IMR-90 (cell line): ENCODE data around the gene HES7. TPM values are rescaled to one million over a fixed set of nuclear protein-coding genes. Genes with fewer than 3 reads are reported as not detected.

ENCODE experiments used
- ATAC-seq: fragments of 200-7000 bp; cut with Tn5 transposase; 2 replicates; pipeline ENCODE4 v1.9.1; 2020; ENCODE audit warnings: low read depth, mild to moderate bottlenecking, moderate library complexity
- BruUV-seq: library from RNA; stranded (reverse); fragments of 400-500 nt; replicated peaks from 2 replicates; lab custom pipeline; 2021; lab: Mats Ljungman, UMichigan
- CTCF ChIA-PET: fragments of 300-600 bp; formaldehyde crosslinking; extraction: SDS; loops from one replicate; lab custom pipeline; 2021; ENCODE audit warnings: antibody characterized with exemption; lab: Yijun Ruan, JAX
- POLR2A ChIA-PET: fragments of 300-600 bp; sonication (Branson Sonifier 250); formaldehyde crosslinking; loops from one replicate; lab custom pipeline; 2022; ENCODE audit warnings: antibody characterized with exemption; ENCODE audit not compliant: unreplicated experiment; lab: Charles Lee
- DNase-seq: peaks from one replicate; pipeline ENCODE4 v3.0.0; 2013
- H2AFZ ChIP-seq: replicated peaks from 2 replicates; pipeline ENCODE3; 2013; ENCODE audit warnings: low read length, mild to moderate bottlenecking; ENCODE audit not compliant: poor library complexity
- H2AK5ac ChIP-seq: 2 replicates; pipeline ENCODE4 v1.6.1; 2013; ENCODE audit warnings: low read depth, low read length, inconsistent platforms
- H2AK9ac ChIP-seq: replicated peaks from 2 replicates; pipeline ENCODE3; 2013; ENCODE audit warnings: mild to moderate bottlenecking, low read depth, low read length, moderate library complexity; ENCODE audit not compliant: poor library complexity
- H2BK120ac ChIP-seq: 2 replicates; pipeline ENCODE4 v1.6.1; 2013; ENCODE audit warnings: low read depth, low read length, inconsistent platforms
- H2BK15ac ChIP-seq: 3 replicates; pipeline ENCODE4 v1.6.1; 2013; ENCODE audit warnings: low read depth, low read length, inconsistent platforms
- H2BK20ac ChIP-seq: 2 replicates; pipeline ENCODE4 v1.6.1; 2013; ENCODE audit warnings: low read depth, mild to moderate bottlenecking, inconsistent platforms, low read length, moderate library complexity
- H2BK5ac ChIP-seq: 2 replicates; pipeline ENCODE4 v1.6.1; 2013; ENCODE audit warnings: mild to moderate bottlenecking, low read depth, low read length, inconsistent platforms; ENCODE audit not compliant: poor library complexity, severe bottlenecking
- H3K14ac ChIP-seq: replicated peaks from 2 replicates; pipeline ENCODE4 v1.6.1; 2013; ENCODE audit warnings: low read depth, low read length, inconsistent platforms
- H3K18ac ChIP-seq: 2 replicates; pipeline ENCODE4 v1.6.1; 2013; ENCODE audit warnings: low read depth, low read length, control low read depth
- H3K23ac ChIP-seq: 2 replicates; pipeline ENCODE4 v1.6.1; 2013; ENCODE audit warnings: low read depth, low read length, inconsistent platforms
- H3K27ac ChIP-seq: 2 replicates; pipeline ENCODE4 v1.5.1; 2013; ENCODE audit warnings: mild to moderate bottlenecking, control low read depth, low read length; ENCODE audit not compliant: insufficient read depth
- H3K27me3 ChIP-seq: 2 replicates; pipeline ENCODE4 v1.6.1; 2013; ENCODE audit warnings: low read length; ENCODE audit not compliant: control insufficient read depth, insufficient read depth
- H3K36me3 ChIP-seq: 2 replicates; pipeline ENCODE4 v1.6.1; 2013; ENCODE audit warnings: low read length, mixed read lengths; ENCODE audit not compliant: control insufficient read depth, insufficient read depth
- H3K4ac ChIP-seq: 2 replicates; pipeline ENCODE4 v1.6.1; 2013; ENCODE audit warnings: low read depth, low read length, inconsistent platforms
- H3K4me1 ChIP-seq: 2 replicates; pipeline ENCODE4 v1.6.1; 2013; ENCODE audit warnings: low read length, mixed read lengths; ENCODE audit not compliant: control insufficient read depth, insufficient read depth
- H3K4me2 ChIP-seq: 2 replicates; pipeline ENCODE4 v1.6.1; 2013; ENCODE audit warnings: low read depth, mild to moderate bottlenecking, control low read depth, low read length, moderate library complexity
- H3K4me3 ChIP-seq: 2 replicates; pipeline ENCODE4 v1.5.1; 2013; ENCODE audit warnings: low read depth, mild to moderate bottlenecking, control low read depth, low read length, moderate library complexity; ENCODE audit not compliant: insufficient read depth
- H3K56ac ChIP-seq: 2 replicates; pipeline ENCODE4 v1.6.1; 2013; ENCODE audit warnings: low read length, inconsistent platforms; ENCODE audit not compliant: insufficient read depth; ENCODE audit errors: extremely low read depth
- H3K79me1 ChIP-seq, 2 experiments: 2 replicates each; pipeline ENCODE4 v1.6.1; 2013; ENCODE audit warnings: low read length in 2 of 2, inconsistent platforms in 1 of 2, low read depth in 1 of 2
- H3K9ac ChIP-seq: 2 replicates; pipeline ENCODE4 v1.6.1; 2013; ENCODE audit warnings: low read depth, low read length, control low read depth
- H3K9me1 ChIP-seq: 2 replicates; pipeline ENCODE4 v1.6.1; 2013; ENCODE audit warnings: low read length, inconsistent platforms; ENCODE audit not compliant: insufficient read depth
- H3K9me3 ChIP-seq: 2 replicates; pipeline ENCODE4 v1.6.1; 2013; ENCODE audit warnings: low read length; ENCODE audit not compliant: control insufficient read depth, insufficient read depth
- H4K20me1 ChIP-seq: 2 replicates; pipeline ENCODE4 v1.6.1; 2013; ENCODE audit warnings: low read length, inconsistent platforms; ENCODE audit not compliant: insufficient read depth
- H4K5ac ChIP-seq: 2 replicates; pipeline ENCODE4 v1.6.1; 2013; ENCODE audit warnings: mild to moderate bottlenecking, low read depth, low read length, control low read depth
- H4K8ac ChIP-seq, 2 experiments: 2 replicates each; pipeline ENCODE4 v1.6.1; 2013; ENCODE audit warnings: low read depth in 2 of 2, low read length in 2 of 2, control low read depth in 1 of 2, inconsistent platforms in 1 of 2
- H4K91ac ChIP-seq: 2 replicates; pipeline ENCODE4 v1.6.1; 2013; ENCODE audit warnings: low read depth, low read length, inconsistent platforms; ENCODE audit not compliant: insufficient read depth
- BHLHE40 ChIP-seq: fragments of 150-350 bp; IDR thresholded peaks from 2 replicates; pipeline ENCODE4 v1.6.1; 2016; ENCODE audit warnings: mild to moderate bottlenecking, low read depth, low read length
- CHD1 ChIP-seq: IDR thresholded peaks from 2 replicates; pipeline ENCODE4 v1.6.1; 2012; ENCODE audit warnings: low read depth, low read length, improper control_type of control experiment
- FOS ChIP-seq: fragments of 150-350 bp; IDR thresholded peaks from 2 replicates; pipeline ENCODE4 v1.6.1; 2016; ENCODE audit warnings: low read depth, low read length
- MAFK ChIP-seq: IDR thresholded peaks from 2 replicates; pipeline ENCODE4 v1.6.1; 2012; ENCODE audit warnings: low read depth, low read length, improper control_type of control experiment
- MAZ ChIP-seq: IDR thresholded peaks from 2 replicates; pipeline ENCODE4 v1.6.1; 2012; ENCODE audit warnings: low read depth, mild to moderate bottlenecking, low read length, improper control_type of control experiment, moderate library complexity, borderline replicate concordance
- MXI1 ChIP-seq: IDR thresholded peaks from 2 replicates; pipeline ENCODE4 v1.6.1; 2012; ENCODE audit warnings: low read depth, mild to moderate bottlenecking, low read length, moderate library complexity, borderline replicate concordance
- NFE2L2 ChIP-seq: fragments of 150-350 bp; IDR thresholded peaks from 2 replicates; pipeline ENCODE4 v1.6.1; 2016; ENCODE audit warnings: low read depth, mild to moderate bottlenecking, low read length
- POLR2A ChIP-seq: IDR thresholded peaks from 2 replicates; pipeline ENCODE4 v1.6.1; 2012; ENCODE audit warnings: mild to moderate bottlenecking, low read depth, low read length
- RAD21 ChIP-seq: IDR thresholded peaks from 2 replicates; pipeline ENCODE4 v1.6.1; 2012; ENCODE audit warnings: low read length, improper control_type of control experiment
- RCOR1 ChIP-seq: IDR thresholded peaks from 2 replicates; pipeline ENCODE4 v1.6.1; 2012; ENCODE audit warnings: mild to moderate bottlenecking, low read length, improper control_type of control experiment; ENCODE audit not compliant: insufficient replicate concordance
- RFX5 ChIP-seq: IDR thresholded peaks from 2 replicates; pipeline ENCODE4 v1.8.0; 2012; ENCODE audit warnings: low read depth, mild to moderate bottlenecking, low read length, moderate library complexity
- SMC3 ChIP-seq: fragments of 150-350 bp; IDR thresholded peaks from 2 replicates; pipeline ENCODE4 v1.6.1; 2016; ENCODE audit warnings: low read depth, mild to moderate bottlenecking, antibody characterized with exemption, low read length, moderate library complexity
- WGBS, 2 experiments: methylation state at CpG; one replicate each; pipeline versions ENCODE4 v1.1.5 to v1.1.7; 2013; ENCODE audit warnings: missing lambda C conversion rate in 2 of 2; ENCODE audit not compliant: insufficient read length in 1 of 2; ENCODE audit errors: extremely low coverage in 2 of 2; 5-methylcytosine and 5-hydroxymethylcytosine counted together
- dilution Hi-C: fragments of 300-500 bp; cut with HindIII; formaldehyde crosslinking; loops from one replicate; pipeline ENCODE4 v1.14.3; 2018; ENCODE audit warnings: low sequenced_read_pairs; ENCODE audit not compliant: unreplicated experiment
- in situ Hi-C: fragments of 300-500 bp; cut with MboI; formaldehyde crosslinking; loops from 3 replicates; pipeline ENCODE4 v1.14.3; 2019; ENCODE audit warnings: low sequenced_read_pairs, inconsistent platforms, mixed read lengths
- intact Hi-C: fragments of 100-400 bp; cut with micrococcal nuclease; formaldehyde crosslinking; loops from 2 replicates; pipeline ENCODE4 v1.10.0; 2022
- polyA plus RNA-seq, 3 experiments: library from polyadenylated mRNA; depleted of rRNA; stranded (reverse); fragments of >200 nt; gene quantifications; 2 replicates each; pipeline ENCODE4 v1.2.3, GENCODE V29; 2012; ENCODE audit warnings: low replicate concordance in 1 of 3
- total RNA-seq: library from RNA; depleted of rRNA; stranded (reverse); fragments of >200 nt; gene quantifications from 2 replicates; pipeline ENCODE4 v1.2.3, GENCODE V29; 2012
- TF ChIP-seq, protein P1 (sequence below): fragments of 150-350 bp; IDR thresholded peaks from 2 replicates; pipeline ENCODE4 v1.6.1; 2017; ENCODE audit warnings: mild to moderate bottlenecking, antibody characterized with exemption, low read length, low read depth
- TF ChIP-seq, protein P2 (sequence below): fragments of 150-350 bp; IDR thresholded peaks from 2 replicates; pipeline ENCODE4 v1.6.1; 2016; ENCODE audit warnings: low read depth, mild to moderate bottlenecking, low read length, moderate library complexity, borderline replicate concordance

HES7 gene
- total and polyA plus RNA-seq, 2 of the 4 experiments (the other 2 are of a cell fraction), result 0.43 TPM; not detected in 1

DNA sequence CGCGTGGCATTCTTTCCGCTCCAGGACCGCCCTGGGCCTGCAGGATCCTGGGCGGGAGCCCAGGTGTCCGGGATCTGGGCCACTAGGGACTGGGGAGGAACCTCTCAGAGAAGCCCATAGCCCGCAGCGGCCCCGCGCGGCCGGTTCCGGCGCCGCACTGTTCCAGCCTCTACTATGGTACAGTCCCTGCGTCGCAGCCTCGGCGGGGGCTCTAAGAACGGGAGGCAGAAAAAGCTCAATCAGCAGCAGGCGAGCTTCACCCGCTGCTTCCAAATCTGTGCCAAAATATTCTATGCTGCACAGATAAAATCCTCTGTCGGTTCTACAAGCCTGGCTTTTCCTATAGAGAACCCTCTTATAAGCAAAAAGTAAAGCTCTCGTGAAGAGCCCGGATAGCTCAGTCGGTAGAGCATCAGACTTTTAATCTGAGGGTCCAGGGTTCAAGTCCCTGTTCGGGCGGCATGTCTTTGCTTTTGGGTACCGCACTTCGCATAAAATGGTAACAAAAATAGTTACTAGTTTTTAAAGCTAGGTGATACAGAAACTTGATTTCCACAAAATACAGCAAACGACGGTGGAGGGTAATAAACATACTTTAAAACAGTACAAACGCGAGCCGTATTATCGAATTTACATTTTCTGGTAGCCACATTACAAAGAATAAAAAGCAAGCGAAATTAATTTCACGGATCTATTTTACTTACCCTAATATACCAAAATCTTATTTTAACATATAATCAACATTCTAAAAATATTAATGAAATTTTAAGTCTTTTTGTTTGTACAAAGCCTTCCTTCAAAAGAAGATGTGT is 4.9 kb downstream of the HES7 start:
- no peaks in the 10 kb centered on the region for H3K79me1 ChIP-seq
- no peaks in the 10 kb centered on the region for H3K36me3 ChIP-seq
- H3K9ac ChIP-seq, result peak overlapping the region; percentile 21; the same call in 1 of the 2 replicates
- no peak overlapping the region for H4K5ac ChIP-seq
- H4K91ac ChIP-seq, result no peak overlapping the region
- H2AK5ac ChIP-seq, result no peak overlapping the region
- H4K20me1 ChIP-seq, result peaks cover 24% of the 10 kb centered on the region
- peak overlapping the region; percentile 60 for H3K4me3 ChIP-seq
- H3K14ac ChIP-seq, result no peak overlapping the region
- ChIA-PET POLR2A (interaction anchor here (0.5 to 0.8 kb wide), 2 partner anchors 54 to 546 kb away, joined by 3 to 4 read pairs; no protein-coding TSS in a partner anchor), CTCF (interaction anchor here (0.6 to 3.7 kb wide), 20 partner anchors 8 to 616 kb away, joined by 3 to 25 read pairs (median 4); partner anchors contain the start of genes BORCS6, CTC1 and SLC25A35)
- peak; percentile 80 for DNase-seq
- no peak overlapping the region for H2BK120ac ChIP-seq
- no peak overlapping the region for H2BK20ac ChIP-seq
- peak overlapping the region; percentile 13 for H2AK9ac ChIP-seq
- H3K56ac ChIP-seq, result no peak overlapping the region; the same call in 1 of the 2 replicates
- no peak overlapping the region for H3K23ac ChIP-seq
- peak; percentile 59 for ATAC-seq
- peak overlapping the region; percentile 88 for H2AFZ ChIP-seq
- H3K18ac ChIP-seq, result no peak overlapping the region
- H3K9me3 ChIP-seq, result no peaks in the 10 kb centered on the region
- dilution Hi-C loops, result loop anchor here (25.0 kb wide), 1 partner anchor 118 kb away; the partner anchor contains the start of genes CTC1 and PFAS
- H2BK5ac ChIP-seq, result no peak overlapping the region
- H3K9me1 ChIP-seq, result peaks cover 2% of the 10 kb centered on the region; the same call in 1 of the 2 replicates
- peak overlapping the region; percentile 90 for H3K4me2 ChIP-seq
- no peak overlapping the region for H2BK15ac ChIP-seq
- in situ Hi-C loops, result loop anchor here (5.0 kb wide), 1 partner anchor 47 kb away; no protein-coding TSS in a partner anchor
- WGBS, 2 experiments, result 0 to 100% methylated on average over 1 to 12 of the region's 38 CpGs
- H3K27ac ChIP-seq, result no peak overlapping the region; the same call in 1 of the 2 replicates
- H4K8ac ChIP-seq, result no peak overlapping the region
- H3K4me1 ChIP-seq, result peaks cover 8% of the 10 kb centered on the region; the same call in 1 of the 2 replicates
- BruUV-seq, result no TSS peak
- H3K4ac ChIP-seq, result no peak overlapping the region
- intact Hi-C loops, result loop anchor here (1.0 to 2.0 kb wide), 5 partner anchors 25 to 103 kb away; no protein-coding TSS in a partner anchor
- peaks cover 26% of the 10 kb centered on the region for H3K27me3 ChIP-seq
- TF ChIP-seq MAFK, result no peak
- TF ChIP-seq NFE2L2, result no peak
- TF ChIP-seq CHD1, result no peak; the same call in 1 of the 2 replicates
- peak; percentile 97 for TF ChIP-seq FOS
- peak; percentile 39; the same call in 1 of the 2 replicates for TF ChIP-seq SMC3
- peak; percentile 65 for TF ChIP-seq RAD21
- no peak for TF ChIP-seq MXI1
- peak; percentile 74; the same call in 1 of the 2 replicates for TF ChIP-seq MAZ
- no peak for TF ChIP-seq RFX5
- no peak for TF ChIP-seq POLR2A
- TF ChIP-seq RCOR1, result no peak
- TF ChIP-seq, protein P1, sequence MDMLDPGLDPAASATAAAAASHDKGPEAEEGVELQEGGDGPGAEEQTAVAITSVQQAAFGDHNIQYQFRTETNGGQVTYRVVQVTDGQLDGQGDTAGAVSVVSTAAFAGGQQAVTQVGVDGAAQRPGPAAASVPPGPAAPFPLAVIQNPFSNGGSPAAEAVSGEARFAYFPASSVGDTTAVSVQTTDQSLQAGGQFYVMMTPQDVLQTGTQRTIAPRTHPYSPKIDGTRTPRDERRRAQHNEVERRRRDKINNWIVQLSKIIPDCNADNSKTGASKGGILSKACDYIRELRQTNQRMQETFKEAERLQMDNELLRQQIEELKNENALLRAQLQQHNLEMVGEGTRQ, result no peak
- TF ChIP-seq, protein P2, sequence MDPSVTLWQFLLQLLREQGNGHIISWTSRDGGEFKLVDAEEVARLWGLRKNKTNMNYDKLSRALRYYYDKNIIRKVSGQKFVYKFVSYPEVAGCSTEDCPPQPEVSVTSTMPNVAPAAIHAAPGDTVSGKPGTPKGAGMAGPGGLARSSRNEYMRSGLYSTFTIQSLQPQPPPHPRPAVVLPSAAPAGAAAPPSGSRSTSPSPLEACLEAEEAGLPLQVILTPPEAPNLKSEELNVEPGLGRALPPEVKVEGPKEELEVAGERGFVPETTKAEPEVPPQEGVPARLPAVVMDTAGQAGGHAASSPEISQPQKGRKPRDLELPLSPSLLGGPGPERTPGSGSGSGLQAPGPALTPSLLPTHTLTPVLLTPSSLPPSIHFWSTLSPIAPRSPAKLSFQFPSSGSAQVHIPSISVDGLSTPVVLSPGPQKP, result no peak
- peak; percentile 15; the same call in 1 of the 2 replicates for TF ChIP-seq BHLHE40
